Head of caudate nucleus (tissue), 42 donors: ENCODE measurements around the gene SPTLC1.
"Not testable (repeated sequence)": the region's sequence is repeated elsewhere in the genome, so short reads cannot be mapped to it uniquely, and the experiment has no call there.

Experiments used
- DNase-seq, 42 donors: peaks; one replicate each; pipeline versions ENCODE4 v3.0.0 to v3.0.0-alpha.2; 2020 to 2021; ENCODE audit warnings: mixed read lengths in 7 of 42
- intact Hi-C: fragments of 100-400 bp; cut with DNase I; formaldehyde crosslinking; loops from one replicate; pipeline ENCODE4 v1.15.0; 2022

Gene SPTLC1, protein sequence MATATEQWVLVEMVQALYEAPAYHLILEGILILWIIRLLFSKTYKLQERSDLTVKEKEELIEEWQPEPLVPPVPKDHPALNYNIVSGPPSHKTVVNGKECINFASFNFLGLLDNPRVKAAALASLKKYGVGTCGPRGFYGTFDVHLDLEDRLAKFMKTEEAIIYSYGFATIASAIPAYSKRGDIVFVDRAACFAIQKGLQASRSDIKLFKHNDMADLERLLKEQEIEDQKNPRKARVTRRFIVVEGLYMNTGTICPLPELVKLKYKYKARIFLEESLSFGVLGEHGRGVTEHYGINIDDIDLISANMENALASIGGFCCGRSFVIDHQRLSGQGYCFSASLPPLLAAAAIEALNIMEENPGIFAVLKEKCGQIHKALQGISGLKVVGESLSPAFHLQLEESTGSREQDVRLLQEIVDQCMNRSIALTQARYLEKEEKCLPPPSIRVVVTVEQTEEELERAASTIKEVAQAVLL

DNA sequence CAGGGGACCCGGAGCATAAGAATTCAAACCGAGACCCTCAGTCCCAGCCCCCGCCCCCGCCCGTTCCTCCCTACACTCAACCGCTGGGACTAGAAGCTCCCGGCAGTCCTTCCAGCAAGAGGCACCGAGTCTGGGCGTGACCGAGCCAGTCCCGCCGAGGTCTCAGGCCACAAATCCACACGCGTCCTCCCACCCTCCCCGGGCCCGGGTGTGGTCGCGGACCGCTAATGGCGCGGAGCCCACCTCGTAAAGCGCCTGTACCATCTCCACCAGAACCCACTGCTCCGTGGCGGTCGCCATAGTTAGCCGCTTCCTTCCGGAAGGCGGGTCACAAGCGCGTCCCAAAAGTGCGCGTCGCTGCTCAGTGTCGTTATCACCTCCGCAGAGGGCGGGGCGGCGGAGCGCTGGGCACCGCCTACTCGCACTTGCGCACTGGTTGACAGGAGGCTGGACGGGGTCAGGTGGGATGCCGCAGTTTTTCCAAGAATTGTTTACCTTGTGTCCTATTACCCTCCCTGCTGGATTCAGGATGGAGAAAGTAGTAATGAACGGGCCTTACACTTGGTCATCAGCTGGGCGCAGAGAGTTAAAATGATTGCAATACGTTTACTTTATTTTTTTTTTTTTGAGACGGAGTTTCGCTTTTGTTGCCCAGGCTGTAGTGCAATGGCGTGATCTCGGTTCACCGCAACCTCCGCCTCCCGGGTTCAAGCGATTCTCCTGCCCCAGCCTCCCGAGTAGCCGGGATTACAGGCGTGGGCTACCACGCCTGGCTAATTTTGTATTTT, at the start of gene SPTLC1:
Gene SPTLC1 (minus strand): TSS at position 343 of the 788 bp plus-strand sequence. CDS start 43 bp downstream, at position 300.
- intact Hi-C loops, result no loop called here
- DNase-seq, result peak; percentile 91 to 98 (median 96)

DNA sequence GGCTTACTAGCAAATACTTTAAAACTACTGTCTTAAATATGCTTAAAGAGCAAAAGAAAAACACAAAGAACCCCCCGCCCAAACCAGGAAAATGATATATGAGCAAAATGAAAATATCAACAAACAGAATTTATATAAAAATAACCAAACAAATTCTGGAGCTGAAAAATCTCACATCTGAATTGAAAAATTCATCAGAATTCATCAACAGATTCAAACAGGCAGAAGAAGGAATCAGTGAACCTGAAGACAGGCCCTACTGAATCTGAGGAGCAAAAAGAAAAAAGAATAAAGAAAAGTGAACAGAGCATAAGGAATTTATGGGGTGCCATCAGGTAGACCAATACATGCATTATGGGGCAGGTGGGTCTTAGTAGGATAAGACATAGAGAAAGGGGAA, 49.8 kb upstream of the SPTLC1 start:
- no peak for DNase-seq
- intact Hi-C loops, result no loop called here

DNA sequence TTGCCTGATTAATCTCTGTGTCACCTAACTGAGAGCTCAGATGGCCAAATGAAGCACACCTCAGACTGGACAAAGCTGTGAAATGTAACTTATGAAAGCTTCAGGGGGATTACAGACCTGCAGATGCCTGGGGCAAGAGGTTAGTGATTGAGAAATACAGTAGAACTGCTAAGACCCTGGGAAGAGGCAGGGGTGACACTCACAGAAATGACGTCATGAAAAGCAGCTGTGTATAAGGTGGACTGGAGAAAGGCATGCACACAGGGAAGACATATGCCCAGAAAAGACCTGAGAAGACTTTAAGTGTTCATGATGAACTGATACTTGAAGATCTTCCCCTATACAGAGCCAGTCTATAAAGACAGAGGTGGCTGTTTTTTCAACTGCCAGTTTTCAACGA, 49.3 kb upstream of the SPTLC1 start:
- intact Hi-C loops, result no loop called here
- DNase-seq, result no peak

DNA sequence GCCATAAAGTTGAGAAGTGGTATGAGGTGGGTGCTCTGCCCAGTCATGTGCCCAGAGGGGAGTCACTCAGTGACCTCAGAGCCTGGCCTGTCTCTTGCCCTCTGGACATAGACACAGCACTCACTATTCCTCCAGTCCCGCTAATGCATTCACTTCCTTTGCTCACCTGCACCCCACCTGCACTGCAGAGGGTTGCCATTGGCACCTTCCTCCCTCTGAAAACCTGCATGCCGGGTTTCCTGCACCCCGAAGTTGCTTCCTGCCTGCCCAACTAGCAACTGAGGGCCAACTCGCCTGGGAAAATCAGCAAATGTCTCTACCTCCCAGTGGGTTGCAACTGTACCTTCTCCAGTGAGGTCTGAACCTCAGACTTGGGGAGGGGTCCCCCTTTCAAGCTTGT, 48.1 kb upstream of the SPTLC1 start:
- intact Hi-C loops, result no loop called here
- DNase-seq, result no peak

DNA sequence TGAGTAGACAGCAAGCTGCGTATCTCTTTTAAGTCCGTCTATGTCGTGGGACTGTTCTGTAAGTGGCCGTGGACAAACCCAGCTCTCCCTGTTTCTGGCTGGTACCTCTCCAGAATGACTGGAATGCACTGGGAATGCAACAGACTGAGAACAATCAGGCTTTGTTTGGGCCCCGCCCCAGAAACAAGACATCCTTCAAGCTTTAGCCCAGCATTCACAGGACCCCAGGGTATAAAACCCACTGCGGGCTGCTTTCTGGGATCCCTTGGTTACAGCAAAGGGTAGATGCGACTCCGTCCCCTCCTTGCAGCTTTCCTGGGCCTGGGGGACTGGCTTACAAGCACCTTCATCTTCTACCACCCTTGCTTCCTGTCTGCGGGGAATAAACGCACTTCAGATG, 45.6 kb upstream of the SPTLC1 start:
- DNase-seq, result no peak
- intact Hi-C loops, result no loop called here

DNA sequence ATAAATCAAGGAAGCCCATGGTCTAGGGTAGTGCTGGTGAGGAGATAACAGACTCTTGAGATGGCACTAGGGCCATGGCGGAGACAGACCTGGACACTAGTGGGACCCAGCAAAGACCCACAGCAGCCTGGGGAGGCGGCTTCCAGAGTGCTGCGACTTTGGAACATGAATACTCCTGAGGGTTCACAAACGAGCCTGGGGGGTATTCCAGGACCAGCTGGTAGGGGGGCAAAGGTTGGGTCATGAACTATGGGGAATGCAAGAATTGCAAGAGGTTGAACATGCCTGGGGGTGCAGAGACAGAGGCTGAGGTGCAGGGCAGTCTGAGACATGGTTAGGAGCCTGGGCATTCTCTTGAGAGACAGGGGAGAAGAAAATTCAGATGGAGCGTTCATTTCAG, 43.8 kb upstream of the SPTLC1 start:
- intact Hi-C loops, result no loop called here
- DNase-seq, result no peak

GRCh38 chr9:92158097-92158601, 42.9 kb upstream of the SPTLC1 start:
- intact Hi-C loops, result no loop called here
- peak in 1 of 42 donors; percentile 3 for DNase-seq

- intact Hi-C loops, DNase-seq: not testable (repeated sequence)
Measured at GRCh38 chr9:92155736-92156135, 40.5 kb upstream of the SPTLC1 start.

DNA sequence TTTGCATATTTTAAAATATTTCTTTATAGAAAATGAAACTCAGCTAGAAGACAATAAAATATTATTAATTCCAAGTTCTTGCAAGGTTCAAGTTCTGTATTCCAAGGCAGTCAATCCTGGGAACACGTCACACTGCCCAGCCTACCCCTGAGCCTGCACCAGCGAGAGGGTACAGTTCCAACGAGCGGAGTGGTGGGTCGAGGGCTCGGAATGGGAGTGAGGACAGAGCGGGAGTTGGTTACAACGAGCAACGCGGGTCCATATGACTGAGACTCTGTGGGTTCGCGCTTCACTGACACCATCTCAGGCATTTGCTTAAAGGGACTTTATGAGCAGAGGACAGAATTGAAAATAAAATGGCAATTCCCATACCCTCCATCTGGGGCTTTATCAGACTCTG, 40.0 kb upstream of the SPTLC1 start:
- intact Hi-C loops, result no loop called here
- DNase-seq, result peak in 1 of 42 donors; percentile 27

DNA sequence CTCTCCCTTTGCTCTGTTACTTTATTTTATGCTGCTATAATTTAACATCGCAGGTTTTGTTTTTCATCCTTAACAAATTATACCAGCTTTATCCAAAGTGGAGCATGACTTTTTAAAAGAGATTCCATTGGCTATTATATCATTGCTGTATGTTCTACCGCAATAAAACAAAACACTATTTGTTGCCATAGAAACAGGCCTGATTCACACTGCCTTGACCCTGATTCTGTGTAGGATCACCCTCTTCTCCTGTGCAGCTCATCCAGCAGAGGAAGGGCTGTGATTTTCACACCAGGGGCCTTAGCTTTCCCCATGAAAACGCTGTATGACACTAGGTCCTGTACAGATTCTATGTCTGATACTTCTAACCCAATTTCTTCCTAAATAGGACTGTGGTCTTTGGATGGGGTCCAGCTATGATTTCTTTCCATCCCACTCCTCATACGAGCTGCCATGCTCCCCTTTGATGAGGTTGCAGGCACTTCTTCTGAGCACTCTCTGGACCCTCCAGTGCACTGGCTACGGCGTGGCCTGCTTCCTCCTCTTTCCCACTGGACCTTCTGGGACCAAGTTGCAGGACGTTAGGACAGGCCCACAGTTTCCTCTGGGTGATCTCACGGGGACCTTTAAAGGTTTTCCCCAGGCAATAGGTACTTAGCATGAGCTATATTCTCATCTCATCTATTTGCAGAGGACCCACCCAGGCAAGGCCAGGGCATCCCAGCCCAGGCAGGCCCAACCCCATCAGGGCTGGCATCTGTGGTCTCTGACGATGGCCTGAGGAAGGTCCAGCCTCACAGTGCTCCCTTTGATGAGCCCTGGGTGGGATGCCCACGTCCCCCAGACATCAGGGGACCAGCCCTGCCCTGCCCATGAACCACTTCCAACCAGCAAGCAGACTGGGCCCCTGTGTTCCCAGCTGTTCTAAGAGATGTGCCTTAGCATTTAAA, 38.5 kb upstream of the SPTLC1 start:
- intact Hi-C loops, result not testable (repeated sequence)
- peak in 3 of 42 donors; percentile 5 to 32 (median 21) for DNase-seq

DNA sequence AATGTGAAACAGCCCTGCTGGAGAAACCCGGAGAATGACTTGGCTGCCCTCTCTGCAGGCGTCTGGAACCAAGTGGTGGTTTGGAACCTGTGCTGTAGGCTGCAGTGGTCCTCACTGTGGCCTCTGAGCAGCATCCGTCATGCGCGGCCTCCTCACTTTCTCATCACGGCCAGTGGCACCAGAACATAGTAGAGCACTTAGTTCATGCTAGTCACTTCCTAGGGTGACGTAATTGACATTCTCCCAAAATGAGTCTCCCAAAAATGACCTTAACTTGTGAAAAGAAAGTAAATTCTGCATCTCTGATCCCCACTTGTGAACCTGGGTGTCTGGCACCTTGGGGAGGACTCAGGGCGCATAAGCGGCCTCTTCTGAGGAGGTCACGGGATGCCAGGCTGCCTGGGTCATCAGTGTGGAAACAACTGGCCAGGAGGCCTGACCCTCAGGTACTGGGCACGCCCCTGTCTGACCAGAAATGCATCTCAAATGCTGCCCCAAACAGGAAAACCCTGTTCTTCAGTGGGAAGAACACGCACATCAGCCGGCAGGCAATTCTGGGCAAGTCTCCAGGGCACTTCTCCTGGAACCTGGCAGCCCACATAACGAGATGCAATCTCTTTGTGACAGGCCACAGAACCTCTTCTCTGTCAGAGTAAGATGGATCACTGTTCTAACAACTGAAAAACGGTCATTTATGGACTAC, 36.6 kb upstream of the SPTLC1 start:
- intact Hi-C loops, result no loop called here
- DNase-seq, result peak in 3 of 42 donors; percentile 22 to 43 (median 31)

- intact Hi-C loops, DNase-seq: not testable (repeated sequence)
Measured at GRCh38 chr9:92150501-92151470, 35.6 kb upstream of the SPTLC1 start.

GRCh38 chr9:92147852-92148180, 32.6 kb upstream of the SPTLC1 start:
- DNase-seq, result no peak
- intact Hi-C loops, result no loop called here

GRCh38 chr9:92147030-92147851, 32.0 kb upstream of the SPTLC1 start:
- peak in 1 of 42 donors; percentile 41 for DNase-seq
- intact Hi-C loops, result no loop called here

- peak in 1 of 42 donors; percentile 39 for DNase-seq
- intact Hi-C loops, result no loop called here
Measured at GRCh38 chr9:92146610-92147009, 31.4 kb upstream of the SPTLC1 start.

DNA sequence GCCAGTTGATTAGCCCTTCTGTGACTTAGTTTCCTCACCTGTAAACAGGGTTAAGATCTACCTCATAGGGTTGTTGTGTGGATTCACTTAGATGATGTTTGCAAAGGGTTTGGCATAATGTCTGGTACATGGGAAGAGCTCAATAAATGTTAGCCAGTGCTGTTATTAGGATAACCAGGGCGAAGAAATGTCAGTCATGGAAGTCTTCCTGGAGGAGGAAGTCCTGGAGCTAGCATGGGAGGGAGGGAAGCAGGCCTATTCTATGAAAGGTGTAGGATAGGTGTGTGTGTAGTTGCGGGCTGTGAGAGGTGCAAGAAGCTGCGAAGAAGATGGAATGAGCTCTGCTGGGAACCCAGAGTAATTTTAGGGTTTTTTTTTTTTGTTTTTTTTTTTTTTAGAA, 30.6 kb upstream of the SPTLC1 start:
- intact Hi-C loops, result not testable (repeated sequence)

More for the DNA sequence above, 30.6 kb upstream of the SPTLC1 start:
- not testable (repeated sequence) for DNase-seq
